Measurements from ENCODE around the gene UGT1A10.
"Not testable (repeated sequence)": the region's sequence is repeated elsewhere in the genome, so short reads cannot be mapped to it uniquely, and the experiment has no call there.

Gene UGT1A10

DNA sequence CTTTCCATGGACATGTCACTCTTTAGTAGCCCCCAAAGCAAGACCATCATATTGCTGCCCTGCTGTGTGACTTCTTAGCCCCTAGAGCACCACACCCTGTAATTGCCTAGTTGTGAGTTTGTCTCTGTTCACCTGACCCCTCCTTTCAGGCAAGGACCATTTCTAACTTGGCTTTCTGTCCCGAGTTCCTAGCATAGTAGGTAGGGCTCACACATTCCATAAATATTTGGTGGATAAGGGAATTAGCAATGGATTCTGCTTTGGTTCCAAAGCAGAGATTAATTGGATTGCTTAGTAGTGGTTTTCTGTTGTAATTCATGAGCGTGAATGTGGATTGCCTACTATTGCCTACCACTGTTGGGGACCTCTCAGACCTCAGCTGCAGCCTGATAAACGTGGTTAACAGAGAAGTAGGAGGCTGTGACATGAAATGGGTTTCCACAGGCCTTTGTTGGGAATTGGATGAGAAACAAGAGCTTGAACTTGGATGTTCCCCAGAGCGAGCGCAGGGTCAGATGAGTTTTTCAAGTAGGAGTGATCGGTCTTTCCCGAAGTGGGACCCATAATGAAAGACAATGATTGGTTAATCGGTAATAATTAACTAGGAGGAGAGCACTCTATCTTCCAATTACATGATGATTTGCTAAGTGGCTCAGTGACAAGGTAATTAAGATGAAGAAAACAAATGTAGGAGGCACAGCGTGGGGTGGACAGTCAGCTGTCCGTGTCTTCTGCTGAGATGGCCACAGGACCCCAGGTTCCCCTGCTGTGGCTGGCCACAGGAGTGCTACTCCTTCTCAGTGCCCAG, 110.4 kb downstream of the UGT1A10 start:
- no peak for DNase-seq

DNA sequence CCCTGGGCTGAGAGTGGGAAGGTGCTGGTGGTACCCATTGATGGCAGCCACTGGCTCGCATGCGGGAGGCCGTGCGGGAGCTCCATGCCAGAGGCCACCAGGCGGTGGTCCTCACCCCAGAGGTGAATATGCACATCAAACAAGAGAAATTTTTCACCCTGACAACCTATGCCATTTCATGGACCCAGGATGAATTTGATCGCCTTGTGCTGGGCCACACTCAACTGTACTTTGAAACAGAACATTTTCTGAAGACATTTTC, 111.0 kb downstream of the UGT1A10 start:
- no peak for DNase-seq

DNA sequence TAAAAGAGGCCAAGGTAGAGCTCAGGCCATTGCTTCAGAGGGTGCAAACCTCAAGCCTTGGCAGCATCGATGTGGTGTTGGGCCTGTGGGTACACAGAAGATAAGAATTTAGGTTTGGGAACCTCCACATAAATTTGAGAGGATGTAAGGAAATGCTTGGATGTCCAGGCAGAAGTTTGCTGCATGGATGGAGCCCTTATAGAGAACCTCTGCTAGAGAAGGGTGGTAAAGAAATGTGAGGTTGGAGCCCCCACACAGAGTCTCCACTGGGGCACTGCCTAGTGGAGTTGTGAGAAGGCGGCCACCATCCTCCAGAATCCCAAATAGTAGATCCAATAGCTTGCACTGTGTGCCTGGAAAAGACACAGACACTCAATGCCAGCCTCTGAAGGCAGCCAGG, 114.4 kb downstream of the UGT1A10 start:
- DNase-seq, result not testable (repeated sequence)

DNA sequence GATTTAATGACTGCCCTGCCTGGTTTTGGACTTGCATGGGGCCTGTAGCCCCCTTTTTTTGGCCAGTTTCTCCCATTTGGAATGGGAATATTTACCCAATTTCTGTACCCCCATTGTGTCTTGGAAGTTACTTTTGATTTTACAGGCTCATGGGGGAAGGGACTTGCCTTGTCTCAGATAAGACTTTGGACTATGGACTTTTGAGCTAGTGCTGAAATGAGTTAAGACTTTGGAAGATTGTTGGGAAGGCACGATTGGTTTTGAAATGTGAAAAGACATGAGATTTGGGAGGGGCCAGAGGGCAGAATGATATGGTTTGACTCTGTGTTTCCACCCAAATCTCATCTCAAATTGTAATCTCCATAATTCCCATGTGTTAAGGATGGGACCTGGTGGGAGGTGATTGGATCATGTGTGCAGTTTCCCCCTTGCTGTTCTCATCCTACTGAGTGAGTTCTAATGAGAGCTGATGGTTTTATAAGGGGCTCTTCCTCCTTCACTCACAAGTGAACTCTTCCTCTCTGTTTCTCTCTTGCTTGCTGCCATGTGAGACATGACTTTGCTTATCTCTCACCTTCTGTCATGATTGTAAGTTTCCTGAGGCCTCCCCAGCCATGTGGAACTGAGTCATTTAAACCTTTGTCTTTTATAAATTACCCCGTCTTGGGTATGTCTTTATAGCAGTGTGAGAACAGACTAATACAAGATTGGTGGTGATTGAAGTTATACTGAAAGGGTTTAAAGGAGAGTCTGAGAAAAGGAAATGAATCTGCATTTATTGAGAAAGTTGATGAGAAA, 115.2 kb downstream of the UGT1A10 start:
- not testable (repeated sequence) for DNase-seq

DNA sequence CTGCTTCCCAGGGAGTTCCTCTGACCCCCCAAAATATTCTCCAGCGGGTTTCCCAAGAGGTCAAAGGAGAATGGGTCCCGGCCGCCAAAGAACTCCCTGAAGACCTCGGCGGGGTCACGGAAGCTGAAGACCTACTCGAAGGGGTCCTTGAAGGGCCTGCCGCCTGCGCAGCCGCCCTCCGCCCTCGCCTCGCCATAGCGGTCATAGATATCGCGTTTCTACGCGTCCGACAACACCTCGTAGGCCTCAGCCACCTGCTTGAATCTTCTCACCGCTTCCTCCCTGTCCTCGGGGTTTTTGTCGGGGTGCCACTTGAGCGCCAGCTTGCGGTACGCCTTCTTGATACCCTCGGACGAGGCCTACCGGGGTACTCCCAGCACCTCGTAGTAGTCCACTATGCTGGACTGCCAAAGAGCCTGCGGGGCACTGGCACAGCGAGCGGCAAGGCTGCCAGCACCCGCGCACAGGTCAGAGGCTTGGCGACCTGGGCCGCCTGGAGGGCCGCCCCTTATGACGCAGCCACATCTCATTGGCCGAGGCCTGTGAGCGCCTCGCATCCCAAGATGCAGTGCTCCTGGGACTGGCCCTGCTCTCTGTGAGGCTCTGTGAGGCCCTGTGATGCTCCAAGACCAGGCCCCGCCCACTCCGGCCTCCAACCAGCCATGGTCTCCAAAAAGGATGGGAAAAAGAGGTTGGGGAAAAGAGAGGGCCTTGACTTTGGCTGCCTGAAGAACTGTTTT, 118.8 kb downstream of the UGT1A10 start:
- DNase-seq, result no peak

DNA sequence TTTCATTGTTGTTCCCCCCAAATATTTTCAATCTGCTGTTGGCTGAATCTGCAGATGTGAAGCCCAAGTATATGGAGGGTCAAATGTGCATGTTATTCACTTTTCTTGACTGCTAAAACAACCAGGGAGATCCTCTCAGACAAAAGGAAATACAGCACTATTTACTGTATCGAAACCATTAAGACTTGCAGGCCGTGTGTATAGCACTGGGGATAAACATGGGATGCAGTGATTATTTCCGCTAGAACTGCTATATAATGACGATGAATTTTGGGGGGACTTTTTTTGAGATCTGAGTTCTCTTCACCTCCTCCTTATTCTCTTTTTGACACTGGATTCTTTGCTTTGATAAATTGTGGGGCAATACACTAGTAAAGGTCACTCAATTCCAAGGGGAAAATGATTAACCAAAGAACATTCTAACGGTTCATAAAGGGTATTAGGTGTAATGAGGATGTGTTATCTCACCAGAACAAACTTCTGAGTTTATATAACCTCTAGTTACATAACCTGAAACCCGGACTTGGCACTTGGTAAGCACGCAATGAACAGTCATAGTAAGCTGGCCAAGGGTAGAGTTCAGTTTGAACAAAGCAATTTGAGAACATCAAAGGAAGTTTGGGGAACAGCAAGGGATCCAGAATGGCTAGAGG, 120.3 kb downstream of the UGT1A10 start:
- DNase-seq, result no peak

DNA sequence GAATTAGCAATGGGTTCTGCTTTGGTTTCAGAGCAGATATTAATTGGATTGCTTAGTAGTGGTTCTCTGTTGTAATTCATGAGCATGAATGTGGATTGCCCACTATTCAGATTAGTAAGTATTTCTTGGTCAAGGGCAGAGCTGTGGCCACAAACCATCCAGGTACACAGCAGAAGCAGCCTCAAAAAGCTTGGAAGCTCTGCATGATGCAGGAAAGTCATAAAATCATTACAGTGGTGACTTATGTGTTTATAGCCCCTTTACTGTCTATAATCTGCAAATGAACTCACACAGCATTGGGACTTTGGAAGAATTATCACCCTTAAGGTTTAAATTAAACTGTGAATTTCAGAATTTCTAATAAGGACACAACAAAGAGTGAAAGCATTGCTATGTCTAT, 121.9 kb downstream of the UGT1A10 start:
- no peak for DNase-seq

DNA sequence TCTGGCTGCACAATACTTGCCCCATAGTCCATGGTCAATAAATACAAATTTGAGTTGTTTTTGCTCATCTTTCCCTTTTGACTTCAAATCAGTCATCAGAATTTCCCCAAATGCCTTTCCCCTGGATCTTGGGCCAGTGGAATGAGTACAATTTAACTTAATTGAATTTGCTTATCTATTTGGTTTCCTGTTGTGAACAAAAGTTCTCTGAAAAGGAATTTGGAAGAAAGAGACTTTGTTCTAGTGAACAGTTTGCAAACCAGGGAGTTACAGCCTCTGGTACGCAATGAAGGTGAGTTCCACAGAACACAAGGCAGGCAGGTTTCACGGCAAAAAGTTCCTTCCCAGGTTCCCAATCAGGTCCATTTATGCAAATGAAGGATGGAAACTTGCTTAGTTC, 122.6 kb downstream of the UGT1A10 start:
- no peak for DNase-seq

DNA sequence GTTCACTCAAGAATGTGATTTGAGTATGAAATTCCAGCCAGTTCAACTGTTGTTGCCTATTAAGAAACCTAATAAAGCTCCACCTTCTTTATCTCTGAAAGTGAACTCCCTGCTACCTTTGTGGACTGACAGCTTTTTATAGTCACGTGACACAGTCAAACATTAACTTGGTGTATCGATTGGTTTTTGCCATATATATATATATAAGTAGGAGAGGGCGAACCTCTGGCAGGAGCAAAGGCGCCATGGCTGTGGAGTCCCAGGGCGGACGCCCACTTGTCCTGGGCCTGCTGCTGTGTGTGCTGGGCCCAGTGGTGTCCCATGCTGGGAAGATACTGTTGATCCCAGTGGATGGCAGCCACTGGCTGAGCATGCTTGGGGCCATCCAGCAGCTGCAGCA, 123.8 kb downstream of the UGT1A10 start, which contains the start of gene UGT1A1:
TSS of gene UGT1A1 (plus strand) at position 228 of the 400 bp plus-strand sequence. CDS start at position 246, 18 bp downstream.
- DNase-seq, result no peak

DNA sequence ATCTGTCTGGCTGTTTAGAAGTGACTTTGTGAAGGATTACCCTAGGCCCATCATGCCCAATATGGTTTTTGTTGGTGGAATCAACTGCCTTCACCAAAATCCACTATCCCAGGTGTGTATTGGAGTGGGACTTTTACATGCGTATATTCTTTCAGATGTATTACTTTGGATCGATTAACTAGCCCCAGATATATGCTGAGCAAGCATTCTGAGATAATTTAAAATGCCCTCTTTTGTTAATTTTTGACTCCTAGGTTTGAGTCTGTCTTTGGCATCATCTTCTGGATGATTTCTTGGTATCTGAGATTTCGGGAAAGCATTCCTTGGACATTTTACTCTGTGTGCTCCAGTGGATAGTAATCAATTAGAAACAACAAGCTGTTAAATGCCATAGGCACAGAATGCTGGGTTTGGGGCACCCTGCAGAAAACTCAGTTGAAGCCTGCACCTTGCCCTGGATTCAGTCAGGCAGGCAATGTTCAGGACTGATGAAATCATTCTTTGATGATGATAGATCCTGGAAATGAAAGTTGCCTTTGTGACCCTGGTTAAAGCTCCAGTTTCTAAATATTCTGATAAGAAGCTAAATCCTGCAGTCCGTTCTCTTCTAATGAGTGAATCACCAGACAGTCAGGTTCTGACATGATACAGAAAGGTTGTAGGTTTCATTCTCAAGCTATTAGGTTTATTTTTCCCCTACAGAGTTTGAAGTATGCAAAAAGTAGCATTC, 125.0 kb downstream of the UGT1A10 start:
- no peak for DNase-seq

DNA sequence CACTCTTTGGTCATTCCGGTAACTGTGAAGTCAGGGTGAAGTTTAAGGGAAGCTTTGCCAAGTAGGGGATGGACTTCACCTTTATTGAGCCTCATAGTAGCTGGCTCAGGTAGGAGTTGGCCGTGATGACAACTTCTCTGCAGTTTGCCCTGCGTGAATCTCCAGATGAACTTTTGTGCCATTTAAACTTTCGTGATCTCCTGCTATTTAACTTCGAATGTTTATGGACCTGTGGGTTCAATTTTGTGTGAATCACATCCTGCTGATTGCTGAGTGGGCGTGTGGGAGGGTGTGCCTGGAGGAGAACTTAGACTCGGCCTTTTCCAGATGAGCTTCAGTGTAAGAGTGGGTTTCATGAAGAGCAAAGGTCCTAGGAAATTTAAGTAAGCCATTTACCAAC, 128.0 kb downstream of the UGT1A10 start:
- no peak for DNase-seq

DNA sequence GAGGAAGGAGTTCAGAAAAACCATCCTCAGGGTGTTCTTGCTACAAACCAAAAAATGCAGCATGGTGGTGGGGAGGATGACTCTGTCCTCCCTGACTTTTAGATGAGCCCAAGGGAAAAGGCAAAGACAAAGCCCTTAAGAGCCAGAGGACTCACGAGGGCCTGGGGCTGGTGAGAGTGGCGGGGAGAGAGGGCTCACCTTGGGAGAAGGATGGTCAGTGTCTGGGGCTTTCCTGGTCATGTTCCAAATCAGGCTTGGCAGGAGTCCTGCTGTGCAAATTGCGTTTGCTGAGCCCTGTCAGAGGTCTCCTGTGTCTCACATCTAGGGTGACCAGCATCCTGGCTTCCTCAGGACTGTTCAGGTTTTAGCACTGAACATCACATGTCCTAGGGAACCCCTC, 128.5 kb downstream of the UGT1A10 start:
- no peak for DNase-seq

DNA sequence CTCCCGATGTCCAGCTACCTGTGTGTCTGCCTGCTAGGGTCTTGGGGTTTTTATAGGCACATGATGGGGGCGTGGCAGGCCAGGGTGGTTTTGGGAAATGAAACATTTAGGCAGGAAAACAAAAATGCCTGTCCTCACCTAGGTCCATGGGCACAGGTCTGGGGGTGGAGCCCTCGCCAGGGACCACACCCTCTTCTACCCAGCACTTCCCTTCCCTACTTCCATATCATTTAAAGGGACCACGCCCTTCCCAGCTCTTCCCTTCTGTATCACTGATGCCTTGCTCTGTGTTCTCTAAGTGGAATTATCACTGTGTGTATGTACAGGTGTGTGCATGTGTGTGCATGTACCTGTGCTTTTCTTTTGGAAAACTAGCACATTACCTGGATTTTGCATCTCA, 130.2 kb downstream of the UGT1A10 start:
- DNase-seq, result no peak

DNA sequence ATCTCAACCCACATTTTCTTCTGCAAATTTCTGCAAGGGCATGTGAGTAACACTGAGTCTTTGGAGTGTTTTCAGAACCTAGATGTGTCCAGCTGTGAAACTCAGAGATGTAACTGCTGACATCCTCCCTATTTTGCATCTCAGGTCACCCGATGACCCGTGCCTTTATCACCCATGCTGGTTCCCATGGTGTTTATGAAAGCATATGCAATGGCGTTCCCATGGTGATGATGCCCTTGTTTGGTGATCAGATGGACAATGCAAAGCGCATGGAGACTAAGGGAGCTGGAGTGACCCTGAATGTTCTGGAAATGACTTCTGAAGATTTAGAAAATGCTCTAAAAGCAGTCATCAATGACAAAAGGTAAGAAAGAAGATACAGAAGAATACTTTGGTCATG, 131.8 kb downstream of the UGT1A10 start:
- DNase-seq, result no peak

DNA sequence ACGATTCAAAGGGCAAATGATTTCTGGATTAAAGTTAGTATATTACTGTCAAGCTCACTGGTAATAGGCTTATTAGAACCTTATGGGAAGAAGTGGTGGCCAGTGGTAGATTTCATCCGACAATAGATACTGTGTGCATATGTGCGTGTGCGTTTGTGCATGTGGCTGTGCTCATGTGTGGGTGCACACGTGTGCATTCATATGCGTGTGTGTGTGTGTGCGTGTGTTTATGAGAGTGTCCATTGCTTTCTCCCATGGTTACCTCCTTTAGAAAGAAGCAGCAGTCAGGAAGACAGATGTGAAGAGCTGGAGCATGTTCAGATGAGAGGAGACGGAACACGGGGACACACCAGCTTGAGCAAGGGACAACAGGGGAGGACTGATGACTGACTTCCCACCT, 133.0 kb downstream of the UGT1A10 start:
- no peak for DNase-seq

DNA sequence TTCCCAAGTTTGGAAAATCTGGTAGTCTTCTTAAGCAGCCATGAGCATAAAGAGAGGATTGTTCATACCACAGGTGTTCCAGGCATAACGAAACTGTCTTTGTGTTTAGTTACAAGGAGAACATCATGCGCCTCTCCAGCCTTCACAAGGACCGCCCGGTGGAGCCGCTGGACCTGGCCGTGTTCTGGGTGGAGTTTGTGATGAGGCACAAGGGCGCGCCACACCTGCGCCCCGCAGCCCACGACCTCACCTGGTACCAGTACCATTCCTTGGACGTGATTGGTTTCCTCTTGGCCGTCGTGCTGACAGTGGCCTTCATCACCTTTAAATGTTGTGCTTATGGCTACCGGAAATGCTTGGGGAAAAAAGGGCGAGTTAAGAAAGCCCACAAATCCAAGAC, 135.9 kb downstream of the UGT1A10 start:
- DNase-seq, result no peak

DNA sequence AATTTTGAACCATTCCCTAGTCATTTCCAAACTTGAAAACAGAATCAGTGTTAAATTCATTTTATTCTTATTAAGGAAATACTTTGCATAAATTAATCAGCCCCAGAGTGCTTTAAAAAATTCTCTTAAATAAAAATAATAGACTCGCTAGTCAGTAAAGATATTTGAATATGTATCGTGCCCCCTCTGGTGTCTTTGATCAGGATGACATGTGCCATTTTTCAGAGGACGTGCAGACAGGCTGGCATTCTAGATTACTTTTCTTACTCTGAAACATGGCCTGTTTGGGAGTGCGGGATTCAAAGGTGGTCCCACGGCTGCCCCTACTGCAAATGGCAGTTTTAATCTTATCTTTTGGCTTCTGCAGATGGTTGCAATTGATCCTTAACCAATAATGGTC, 136.3 kb downstream of the UGT1A10 start:
- DNase-seq, result no peak

DNA sequence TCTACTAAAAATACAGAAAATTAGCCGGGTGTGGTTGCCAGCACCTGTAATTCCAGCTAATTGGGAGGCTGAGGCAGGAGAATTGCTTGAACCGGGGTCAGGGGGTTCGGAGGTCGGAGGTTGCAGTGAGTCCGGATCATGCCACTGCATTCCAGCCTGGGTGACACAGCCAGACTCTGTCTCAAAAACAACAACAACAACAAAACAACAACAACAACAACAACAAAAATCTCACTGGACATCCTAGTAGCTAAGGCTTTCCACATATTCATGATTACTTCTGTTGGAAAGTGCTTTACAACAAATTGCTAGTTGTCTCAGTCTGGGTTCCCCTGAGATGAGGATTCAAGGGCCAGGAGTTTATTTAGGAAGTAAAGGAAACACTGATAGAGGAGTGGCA, 137.6 kb downstream of the UGT1A10 start:
- no peak for DNase-seq

DNA sequence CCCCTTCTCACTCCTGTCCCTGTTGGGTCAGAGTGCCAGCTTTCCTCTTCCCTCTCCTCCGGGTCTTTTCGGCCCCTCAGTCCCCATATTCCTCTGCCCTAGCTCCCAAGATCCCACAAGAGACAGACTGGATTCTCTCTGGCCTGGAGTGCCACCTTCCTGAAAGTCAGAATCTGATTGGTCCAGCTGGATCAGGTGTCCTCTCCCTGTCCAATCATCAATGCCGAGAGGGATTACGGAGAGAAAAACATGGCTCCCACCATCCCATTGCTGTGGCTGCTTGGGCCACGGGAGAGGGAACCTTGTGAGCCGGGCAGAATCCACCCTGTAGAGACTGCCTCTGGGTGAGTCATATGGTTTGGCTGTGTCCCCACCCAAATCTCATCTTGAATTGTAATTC, 139.2 kb downstream of the UGT1A10 start:
- no peak for DNase-seq

DNA sequence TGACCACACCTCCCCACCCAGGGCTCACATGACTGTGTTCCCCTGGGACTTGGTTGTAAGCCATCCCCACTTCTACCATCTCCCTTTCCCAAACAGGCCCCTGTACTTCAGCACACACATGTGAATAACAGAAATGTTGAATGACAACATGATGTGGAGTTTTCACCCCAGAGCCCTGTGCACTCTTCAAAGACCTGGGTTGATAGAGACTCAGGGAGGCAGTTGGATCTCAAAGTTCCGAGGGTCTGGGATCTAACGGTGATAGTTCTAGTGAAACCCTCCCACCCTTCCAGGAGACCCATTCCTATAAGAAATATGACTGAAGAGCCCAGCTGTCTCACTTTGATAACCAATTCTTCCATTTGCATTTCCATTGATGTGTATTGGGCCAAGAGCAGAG, 141.8 kb downstream of the UGT1A10 start, which contains the start of gene MROH2A:
TSS of gene MROH2A (plus strand) at position 301 of the 400 bp plus-strand sequence. CDS start 1,029 bp downstream, outside the sequence.
- no peak for DNase-seq

DNA sequence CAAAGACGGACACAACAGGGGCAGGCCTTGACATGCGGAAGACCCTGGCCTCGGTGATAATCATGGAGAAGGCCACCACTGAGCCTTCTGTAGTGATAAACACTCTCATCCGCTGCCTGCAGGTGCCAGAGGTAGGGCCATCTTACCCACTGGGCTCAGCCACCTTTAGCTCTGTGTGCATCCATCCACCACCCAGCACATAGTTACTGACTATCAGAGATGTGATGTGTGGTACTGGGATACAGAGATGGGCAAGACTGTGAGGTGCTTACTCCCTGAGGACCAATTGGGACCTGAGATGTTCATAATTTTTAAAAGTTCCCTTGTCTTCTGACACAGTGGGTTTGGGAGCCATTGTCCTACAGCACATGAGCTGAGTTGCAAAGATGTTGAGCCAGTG, 143.5 kb downstream of the UGT1A10 start:
- DNase-seq, result no peak

DNA sequence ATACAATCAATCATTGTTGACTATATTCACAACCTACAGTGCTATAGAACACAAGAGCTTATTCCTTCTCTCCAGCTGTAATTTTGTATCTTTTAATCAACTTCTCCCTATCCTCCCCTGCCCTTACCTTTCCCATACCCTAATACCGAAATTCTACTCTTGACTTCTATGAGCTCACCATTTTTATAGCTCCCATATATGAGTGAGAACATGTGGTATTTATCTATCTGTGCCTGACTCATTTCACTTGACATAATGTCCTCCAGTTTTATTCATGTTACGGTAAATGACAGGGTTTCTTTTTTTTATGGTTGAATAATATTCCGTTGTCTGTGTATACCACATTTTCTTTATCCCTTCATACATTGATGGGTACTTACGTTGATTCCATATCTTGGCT, 144.5 kb downstream of the UGT1A10 start:
- no peak for DNase-seq

Data from femur (tissue), 1 donor.